ENCODE data around the gene SLA2.
A peak's percentile ranks its signal among the peaks of the same experiment; 100 is the strongest.
"Not testable (repeated sequence)": the region's sequence is repeated elsewhere in the genome, so short reads cannot be mapped to it uniquely, and the experiment has no call there.

Gene SLA2

DNA sequence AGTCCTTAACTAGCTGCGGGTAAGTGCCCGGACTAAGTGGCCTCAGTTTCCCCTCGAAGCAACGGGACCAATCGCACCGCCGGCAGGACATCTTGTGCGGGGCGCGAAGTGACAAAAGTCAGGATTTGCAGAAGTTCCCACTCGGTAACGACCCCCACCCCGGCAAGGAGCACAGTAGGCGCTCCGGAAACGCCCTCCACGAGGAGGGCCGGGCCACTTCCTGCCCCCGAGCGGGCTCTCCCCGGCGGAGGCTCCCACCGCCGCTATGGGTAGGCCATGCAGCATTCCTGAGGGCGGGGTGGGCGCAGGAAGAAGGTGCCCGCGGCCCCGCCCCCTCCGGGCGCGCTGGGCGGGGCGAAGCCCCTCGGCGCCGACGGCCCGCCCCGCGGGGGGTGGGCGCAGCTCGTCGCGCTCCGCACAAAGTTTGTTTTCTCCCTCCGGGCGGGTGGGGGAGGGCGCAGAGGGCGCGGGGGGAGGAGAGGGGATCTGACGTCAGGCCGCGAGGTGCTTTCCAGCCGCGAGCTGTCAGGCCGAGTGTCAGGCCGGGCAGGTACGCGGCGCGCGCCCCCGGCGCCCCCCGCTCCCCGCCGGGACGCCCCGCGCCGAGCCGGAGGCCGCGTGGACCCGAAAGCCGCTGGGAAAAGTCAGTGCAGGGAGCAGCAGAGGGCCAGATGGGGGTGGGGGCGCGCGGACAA lies 72.7 kb downstream of the SLA2 start, which contains the start of gene TGIF2:
Gene TGIF2 (plus strand): TSS at position 495 of the 695 bp plus-strand sequence. CDS start 5,178 bp downstream, outside the sequence.
- peak; percentile 73 to 90 for DNase-seq

DNA sequence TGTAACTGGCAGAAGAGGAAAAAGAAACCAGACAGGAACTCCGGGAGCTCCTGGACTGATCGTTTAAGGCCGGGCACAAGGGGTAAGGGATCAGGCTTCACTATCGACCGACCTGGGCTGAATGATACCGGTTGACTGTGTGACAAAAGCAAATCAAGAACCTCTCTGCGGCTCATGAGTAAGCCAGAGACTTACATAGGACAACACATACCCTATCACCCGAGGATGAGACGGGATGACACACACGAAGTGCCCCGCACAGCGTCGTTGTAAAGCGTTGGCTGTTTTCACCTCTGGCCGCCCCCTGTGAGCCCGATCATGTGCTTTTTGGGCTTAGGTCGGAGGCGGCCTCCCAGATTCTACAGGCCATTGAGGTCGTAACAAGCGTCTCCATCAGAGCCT lies 73.3 kb downstream of the SLA2 start:
- no peak for DNase-seq

DNA sequence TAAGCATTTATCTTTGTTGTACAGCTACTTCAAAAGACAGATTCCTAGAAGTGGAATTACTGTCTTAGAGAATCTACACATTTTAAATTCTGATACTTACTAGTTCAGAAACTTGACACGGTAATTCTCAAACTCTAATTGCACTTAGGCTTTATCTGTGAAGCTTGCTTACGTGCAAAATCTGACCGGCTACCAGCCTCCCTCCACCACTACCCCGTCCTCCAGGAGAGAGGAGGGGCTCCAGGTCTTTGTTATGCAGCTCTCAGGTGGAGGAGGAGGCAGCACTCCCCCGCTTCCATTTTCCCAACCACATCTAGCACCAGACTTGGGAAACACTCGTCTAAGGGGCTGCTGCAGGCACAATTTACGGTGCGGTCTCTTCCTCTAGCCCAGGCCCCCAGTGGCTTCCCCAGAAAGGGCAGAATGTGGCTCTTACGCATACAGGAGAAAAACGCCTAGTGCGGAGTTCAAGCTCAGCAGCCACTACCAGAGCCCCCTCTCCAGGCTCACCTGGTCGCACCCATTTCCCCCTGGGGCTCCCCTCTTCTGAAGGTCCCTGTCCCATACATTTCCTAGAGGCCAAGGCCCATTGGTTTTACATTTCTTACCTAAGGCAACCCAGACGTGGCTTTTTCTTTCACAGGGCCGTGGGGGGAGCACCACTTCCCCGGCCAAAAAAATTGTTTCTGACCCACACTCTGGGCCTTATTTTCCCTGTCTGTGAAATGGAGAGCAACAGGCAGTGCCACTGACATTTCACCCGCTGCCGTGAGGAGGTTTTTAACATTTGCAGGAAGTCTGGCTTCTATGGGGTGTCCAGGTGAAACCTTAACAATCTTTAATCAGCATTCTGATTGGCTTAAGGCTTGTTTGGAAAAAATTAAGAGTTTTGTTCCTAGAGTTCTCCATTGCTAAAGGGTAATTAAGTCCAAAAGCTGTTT lies 74.2 kb downstream of the SLA2 start:
- no peak for DNase-seq

DNA sequence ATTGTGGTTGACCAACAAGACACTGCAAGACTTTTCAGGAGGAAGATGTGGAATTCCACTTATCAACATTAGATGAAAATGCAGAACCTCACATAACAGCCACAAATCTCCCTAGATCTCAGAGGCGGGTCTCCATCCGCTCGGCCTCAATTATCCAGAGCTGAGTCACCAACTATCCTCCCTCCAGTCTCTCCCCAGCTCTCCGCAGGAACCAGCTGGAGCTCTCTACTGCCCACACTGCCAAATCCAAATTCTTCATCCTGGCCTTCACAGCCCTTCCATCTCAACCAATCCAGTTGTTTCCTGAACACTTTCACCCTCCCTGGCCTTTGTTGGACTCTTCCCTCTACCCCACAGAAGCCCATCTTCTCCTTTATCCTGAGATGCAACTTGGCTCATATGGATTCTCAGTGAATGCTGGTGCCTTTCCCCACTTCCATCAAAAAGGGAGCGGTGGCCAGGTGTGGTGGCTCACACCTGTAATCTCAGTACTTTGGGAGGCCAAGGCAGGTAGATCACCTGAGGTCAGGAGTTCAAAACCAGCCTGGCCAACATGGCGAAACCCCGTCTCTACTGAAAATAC lies 76.1 kb downstream of the SLA2 start:
- no peak for DNase-seq

DNA sequence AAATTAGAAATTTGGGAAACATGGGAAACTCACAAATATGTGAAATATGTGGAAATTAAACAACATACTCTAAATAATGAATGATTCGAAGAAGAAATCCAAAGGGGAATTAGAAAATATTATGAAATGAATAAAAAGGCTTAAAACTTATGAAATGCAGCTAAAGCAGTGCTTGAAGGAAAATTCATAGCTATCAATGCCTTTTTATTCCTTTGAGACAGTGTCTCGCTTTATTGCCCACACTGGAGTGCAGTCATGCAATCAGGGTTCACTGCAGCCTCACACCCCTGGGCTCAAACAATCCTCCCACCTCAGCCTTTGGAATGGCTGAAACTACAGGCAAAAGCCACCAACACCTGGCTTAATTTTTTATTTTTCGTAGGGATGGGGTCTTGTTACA lies 80.5 kb downstream of the SLA2 start:
- no peak for DNase-seq

DNA sequence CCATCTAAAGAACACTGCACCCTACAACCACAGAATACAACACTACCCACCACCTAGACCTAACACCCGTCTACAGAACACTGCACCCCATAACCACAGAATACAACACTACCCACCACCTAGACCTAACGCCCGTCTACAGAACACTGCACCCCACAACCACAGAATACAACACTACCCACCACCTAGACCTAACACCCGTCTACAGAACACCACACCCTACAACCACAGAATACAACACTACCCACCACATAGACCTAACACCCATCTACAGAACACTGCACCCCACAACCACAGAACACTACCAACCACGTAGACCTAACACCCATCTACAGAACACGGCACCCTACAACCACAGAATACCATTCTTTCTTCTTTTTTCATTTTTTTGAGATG lies 81.3 kb downstream of the SLA2 start:
- DNase-seq = not testable (repeated sequence)

DNA sequence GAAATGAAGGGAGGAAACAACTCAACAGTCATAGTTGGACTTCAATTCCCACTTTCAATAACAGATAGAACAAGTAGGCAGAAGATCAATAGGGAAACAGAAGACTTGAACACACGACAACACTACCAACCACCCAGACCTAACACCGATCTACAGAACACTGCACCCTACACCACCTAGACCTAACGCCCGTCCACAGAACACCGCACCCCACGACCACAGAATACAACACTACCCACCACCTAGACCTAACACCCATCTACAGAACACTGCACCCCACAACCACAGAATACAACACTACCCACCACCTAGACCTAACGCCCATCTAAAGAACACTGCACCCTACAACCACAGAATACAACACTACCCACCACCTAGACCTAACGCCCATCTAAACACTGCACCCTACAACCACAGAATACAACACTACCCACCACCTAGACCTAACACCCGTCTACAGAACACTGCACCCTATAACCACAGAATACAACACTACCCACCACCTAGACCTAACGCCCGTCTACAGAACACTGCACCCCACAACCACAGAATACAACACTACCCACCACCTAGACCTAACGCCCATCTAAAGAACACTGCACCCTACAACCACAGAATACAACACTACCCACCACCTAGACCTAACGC lies 81.8 kb downstream of the SLA2 start:
- not testable (repeated sequence) for DNase-seq

DNA sequence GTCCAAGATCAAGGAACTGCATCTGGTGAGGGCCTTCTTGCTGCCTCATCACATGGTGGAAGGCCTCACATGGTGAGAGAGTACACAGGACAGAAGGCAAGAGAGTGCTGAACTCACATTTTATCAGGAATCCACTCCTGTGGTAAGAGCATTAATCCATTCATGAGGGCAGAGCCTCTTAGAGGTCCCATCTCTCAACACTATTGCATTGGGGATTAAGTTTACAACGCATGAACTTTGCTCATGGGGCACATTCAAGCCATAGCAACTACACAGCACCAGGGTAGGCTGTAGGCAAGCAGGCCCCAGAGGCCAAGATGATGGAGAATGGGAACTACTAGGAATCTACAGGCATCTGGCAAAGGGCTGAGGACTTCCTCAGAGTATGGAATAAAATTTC lies 82.6 kb downstream of the SLA2 start:
- DNase-seq = no peak

DNA sequence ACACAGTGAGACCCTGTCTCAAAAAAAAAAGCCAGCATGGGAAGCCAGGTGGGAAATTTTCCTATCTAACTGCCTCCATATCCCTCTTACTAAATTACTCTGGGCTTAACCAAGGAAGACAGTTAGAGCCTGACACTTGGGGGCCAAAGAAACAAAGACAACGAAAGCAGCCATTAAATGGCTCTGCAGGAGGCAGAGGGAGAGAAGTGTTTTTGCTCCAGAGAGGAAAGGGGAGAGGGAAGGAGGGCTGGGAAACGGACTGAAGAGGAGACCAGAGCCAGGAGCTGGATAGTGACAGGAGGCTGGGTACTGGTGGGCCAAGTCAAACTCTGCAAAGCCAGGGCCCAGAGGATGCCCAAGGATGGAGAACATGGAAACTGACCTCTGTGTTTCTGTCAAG lies 83.3 kb downstream of the SLA2 start:
- no peak for DNase-seq
